ENCODE measurements around the gene TCF12.

GRCh38 chr15:57280464-57280863 is 362.0 kb downstream of the TCF12 start:
- TF ChIP-seq EZH2phosphoT487 (IDR thresholded peaks at IDR 0.05) (no peak), CTCF (IDR thresholded peaks at IDR 0.05) (no peak)
